Uterus (tissue), 4 donors: Measurements from ENCODE around the gene METAP1D. TPM values are rescaled to one million over a fixed set of nuclear protein-coding genes. Genes with fewer than 3 reads are reported as not detected.
"Not testable (repeated sequence)": the region's sequence is repeated elsewhere in the genome, so short reads cannot be mapped to it uniquely, and the experiment has no call there.

Experiments used
- DNase-seq, 2 donors: peaks; one replicate each; pipeline ENCODE4 v3.0.0-alpha.2; 2019 to 2020
- H3K27ac ChIP-seq, 2 donors: fragments of 200-600 bp; sonication (generic); 1 replicate in 1 of 2; 2 replicates in 1 of 2; pipeline ENCODE4 v1.5.1; 2016 to 2018
- H3K27me3 ChIP-seq, 2 donors: fragments of 200-600 bp; sonication (generic); one replicate each; pipeline ENCODE4 v1.5.1; 2018 to 2019; ENCODE audit warnings: control low read depth in 1 of 2
- H3K36me3 ChIP-seq, 2 donors: fragments of 200-600 bp; sonication (generic); one replicate each; pipeline ENCODE4 v1.5.1; 2019; ENCODE audit warnings: control low read depth in 1 of 2
- H3K4me1 ChIP-seq, 2 donors: fragments of 200-600 bp; sonication (generic); one replicate each; pipeline ENCODE4 v1.5.1; 2018 to 2019; ENCODE audit warnings: control low read depth in 1 of 2
- H3K4me3 ChIP-seq, 2 donors: fragments of 200-600 bp; sonication (generic); 1 replicate in 1 of 2; 2 replicates in 1 of 2; pipeline ENCODE4 v1.5.1; 2018 to 2019; ENCODE audit warnings: mild to moderate bottlenecking in 1 of 2
- H3K9me3 ChIP-seq, 2 donors: fragments of 200-600 bp; sonication (generic); one replicate each; pipeline ENCODE4 v1.5.1; 2019; ENCODE audit warnings: control low read depth in 1 of 2
- CTCF ChIP-seq, 4 experiments: fragments of 200-600 bp in 2 of 4; fragments of 450-650 bp in 2 of 4; sonication (generic) in 2 of 4; IDR thresholded peaks; one replicate each; pipeline ENCODE4 v1.5.1; 2016 to 2019; ENCODE audit warnings: antibody characterized with exemption in 4 of 4, mild to moderate bottlenecking in 2 of 4, moderate library complexity in 1 of 4
- POLR2A ChIP-seq, 2 donors: fragments of 450-650 bp; IDR thresholded peaks; one replicate each; pipeline ENCODE4 v1.6.1; 2016; ENCODE audit warnings: antibody characterized with exemption in 2 of 2, mild to moderate bottlenecking in 1 of 2, moderate library complexity in 1 of 2
- intact Hi-C: fragments of 100-400 bp; cut with DNase I; formaldehyde crosslinking; loops from one replicate; pipeline ENCODE4 v1.15.1; 2023; ENCODE audit warnings: low total_unique reads
- total RNA-seq, 4 donors: library from RNA; depleted of rRNA in 3 of 4; stranded (reverse); fragments of >200 nt in 3 of 4; gene quantifications; one replicate each; pipeline versions ENCODE4 v1.1.0 to v1.2.4, GENCODE V29; 2014 to 2023
- donor health status: DM: yes; HTN: yes; CAD: no.

METAP1D gene
- total RNA-seq, 4 donors from 2014 or later = 7.9 to 38.2 (median 15.8) TPM

GRCh38 chr2:171972329-171972982 is 27.3 kb upstream of the METAP1D start:
- H3K9me3 ChIP-seq = no peaks in the 10 kb centered on the region
- H3K4me3 ChIP-seq = no peak overlapping the region
- TF ChIP-seq CTCF (IDR thresholded peaks at IDR 0.05) (no peak), POLR2A (IDR thresholded peaks at IDR 0.05) (no peak)
- no peaks in the 10 kb centered on the region for H3K27me3 ChIP-seq
- H3K4me1 ChIP-seq = no peaks in the 10 kb centered on the region
- no peaks in the 10 kb centered on the region for H3K36me3 ChIP-seq
- intact Hi-C loops = no loop called here
- no peak overlapping the region for H3K27ac ChIP-seq
- DNase-seq = no peak

GRCh38 chr2:171979103-171979502 is 20.6 kb upstream of the METAP1D start:
- Histone ChIP-seq H3K9me3 (no peaks in the 10 kb centered on the region), H3K27ac (no peak overlapping the region), H3K27me3 (no peaks in the 10 kb centered on the region), H3K4me1 (no peaks in the 10 kb centered on the region), H3K36me3 (no peaks in the 10 kb centered on the region), H3K4me3 (no peak overlapping the region)
- intact Hi-C loops = no loop called here
- no peak for DNase-seq
- TF ChIP-seq CTCF (IDR thresholded peaks at IDR 0.05) (no peak), POLR2A (IDR thresholded peaks at IDR 0.05) (no peak)

GRCh38 chr2:171983924-171984323 is 15.8 kb upstream of the METAP1D start:
- H3K36me3 ChIP-seq, H3K9me3 ChIP-seq, intact Hi-C loops, H3K4me1 ChIP-seq, H3K27ac ChIP-seq, DNase-seq, H3K27me3 ChIP-seq, H3K4me3 ChIP-seq: not testable (repeated sequence)

GRCh38 chr2:171985076-171985475 is 14.7 kb upstream of the METAP1D start:
- Histone ChIP-seq H3K27ac (no peak overlapping the region), H3K4me1 (no peaks in the 10 kb centered on the region), H3K27me3 (no peaks in the 10 kb centered on the region), H3K36me3 (no peaks in the 10 kb centered on the region), H3K4me3 (no peak overlapping the region), H3K9me3 (no peaks in the 10 kb centered on the region)
- TF ChIP-seq CTCF (IDR thresholded peaks at IDR 0.05) (no peak), POLR2A (IDR thresholded peaks at IDR 0.05) (no peak)
- no peak for DNase-seq
- intact Hi-C loops = no loop called here

GRCh38 chr2:171986778-171987177 is 13.0 kb upstream of the METAP1D start:
- intact Hi-C loops = no loop called here
- no peak overlapping the region for H3K27ac ChIP-seq
- no peak for DNase-seq
- no peaks in the 10 kb centered on the region for H3K36me3 ChIP-seq
- no peaks in the 10 kb centered on the region for H3K27me3 ChIP-seq
- H3K4me1 ChIP-seq = no peaks in the 10 kb centered on the region
- no peak overlapping the region for H3K4me3 ChIP-seq
- TF ChIP-seq POLR2A (IDR thresholded peaks at IDR 0.05) = no peak
- TF ChIP-seq CTCF (IDR thresholded peaks at IDR 0.05) = no peak
- no peaks in the 10 kb centered on the region for H3K9me3 ChIP-seq

- no peak overlapping the region for H3K4me3 ChIP-seq
- no peak for DNase-seq
- TF ChIP-seq CTCF (IDR thresholded peaks at IDR 0.05) (no peak), POLR2A (IDR thresholded peaks at IDR 0.05) (no peak)
- H3K9me3 ChIP-seq = no peaks in the 10 kb centered on the region
- no peaks in the 10 kb centered on the region for H3K27me3 ChIP-seq
- no peaks in the 10 kb centered on the region for H3K4me1 ChIP-seq
- no peak overlapping the region for H3K27ac ChIP-seq
- H3K36me3 ChIP-seq = no peaks in the 10 kb centered on the region
- intact Hi-C loops = no loop called here
Observed at GRCh38 chr2:171991027-171991426, 8.7 kb upstream of the METAP1D start.
